ENCODE results near the gene NHSL1. TPM values are rescaled to one million over a fixed set of nuclear protein-coding genes. Genes with fewer than 3 reads are reported as not detected.

The NHSL1 gene
- total and polyA plus RNA-seq, 2 of the 8 experiments (the other 6 are each of a cell fraction or from before 2014, with no cell fraction given): 7.2 to 32.4 TPM

DNA sequence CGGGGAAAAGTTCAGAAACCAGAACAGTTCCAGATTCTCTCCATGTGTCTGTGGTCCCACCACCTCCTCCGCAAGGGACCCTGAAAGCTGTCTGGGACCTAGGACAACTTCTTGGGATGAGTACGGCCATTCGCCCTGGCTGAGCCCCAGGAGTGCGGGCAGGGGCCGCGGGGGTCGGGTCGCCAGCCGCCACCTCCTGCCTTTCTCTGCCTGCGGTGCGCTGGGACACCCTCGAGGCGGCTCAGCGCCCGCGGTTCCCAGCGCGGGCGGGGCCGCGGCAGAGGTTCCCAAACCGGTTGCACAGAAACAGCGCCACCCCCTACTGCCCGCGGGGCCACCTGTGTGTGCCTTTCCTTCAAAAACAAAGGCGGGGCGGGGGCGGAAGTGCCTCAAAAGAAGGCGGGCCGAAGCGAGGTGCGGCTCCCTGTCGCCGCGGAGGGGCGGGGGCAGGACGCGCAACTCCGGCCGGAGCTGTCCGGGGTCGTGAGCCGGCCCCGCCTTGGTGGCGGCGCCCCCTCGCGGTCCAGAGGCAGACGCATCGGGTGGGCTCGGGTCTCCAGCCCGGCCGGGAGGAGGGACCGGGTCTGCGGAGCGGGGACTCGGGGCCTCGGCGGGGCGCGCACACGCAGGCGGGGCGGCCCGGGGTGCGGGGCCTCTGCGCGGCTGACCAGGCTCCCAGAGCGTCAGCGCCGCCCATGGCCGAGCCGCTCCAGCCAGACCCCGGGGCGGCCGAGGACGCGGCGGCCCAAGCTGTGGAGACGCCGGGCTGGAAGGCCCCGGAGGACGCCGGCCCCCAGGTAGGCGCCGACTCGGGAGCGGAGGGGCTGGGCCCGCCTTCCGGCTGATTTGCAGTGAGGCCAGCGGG is 95.3 kb downstream of the NHSL1 start, which contains the start of gene HEBP2 (continued):
- TF ChIP-seq, protein P1, sequence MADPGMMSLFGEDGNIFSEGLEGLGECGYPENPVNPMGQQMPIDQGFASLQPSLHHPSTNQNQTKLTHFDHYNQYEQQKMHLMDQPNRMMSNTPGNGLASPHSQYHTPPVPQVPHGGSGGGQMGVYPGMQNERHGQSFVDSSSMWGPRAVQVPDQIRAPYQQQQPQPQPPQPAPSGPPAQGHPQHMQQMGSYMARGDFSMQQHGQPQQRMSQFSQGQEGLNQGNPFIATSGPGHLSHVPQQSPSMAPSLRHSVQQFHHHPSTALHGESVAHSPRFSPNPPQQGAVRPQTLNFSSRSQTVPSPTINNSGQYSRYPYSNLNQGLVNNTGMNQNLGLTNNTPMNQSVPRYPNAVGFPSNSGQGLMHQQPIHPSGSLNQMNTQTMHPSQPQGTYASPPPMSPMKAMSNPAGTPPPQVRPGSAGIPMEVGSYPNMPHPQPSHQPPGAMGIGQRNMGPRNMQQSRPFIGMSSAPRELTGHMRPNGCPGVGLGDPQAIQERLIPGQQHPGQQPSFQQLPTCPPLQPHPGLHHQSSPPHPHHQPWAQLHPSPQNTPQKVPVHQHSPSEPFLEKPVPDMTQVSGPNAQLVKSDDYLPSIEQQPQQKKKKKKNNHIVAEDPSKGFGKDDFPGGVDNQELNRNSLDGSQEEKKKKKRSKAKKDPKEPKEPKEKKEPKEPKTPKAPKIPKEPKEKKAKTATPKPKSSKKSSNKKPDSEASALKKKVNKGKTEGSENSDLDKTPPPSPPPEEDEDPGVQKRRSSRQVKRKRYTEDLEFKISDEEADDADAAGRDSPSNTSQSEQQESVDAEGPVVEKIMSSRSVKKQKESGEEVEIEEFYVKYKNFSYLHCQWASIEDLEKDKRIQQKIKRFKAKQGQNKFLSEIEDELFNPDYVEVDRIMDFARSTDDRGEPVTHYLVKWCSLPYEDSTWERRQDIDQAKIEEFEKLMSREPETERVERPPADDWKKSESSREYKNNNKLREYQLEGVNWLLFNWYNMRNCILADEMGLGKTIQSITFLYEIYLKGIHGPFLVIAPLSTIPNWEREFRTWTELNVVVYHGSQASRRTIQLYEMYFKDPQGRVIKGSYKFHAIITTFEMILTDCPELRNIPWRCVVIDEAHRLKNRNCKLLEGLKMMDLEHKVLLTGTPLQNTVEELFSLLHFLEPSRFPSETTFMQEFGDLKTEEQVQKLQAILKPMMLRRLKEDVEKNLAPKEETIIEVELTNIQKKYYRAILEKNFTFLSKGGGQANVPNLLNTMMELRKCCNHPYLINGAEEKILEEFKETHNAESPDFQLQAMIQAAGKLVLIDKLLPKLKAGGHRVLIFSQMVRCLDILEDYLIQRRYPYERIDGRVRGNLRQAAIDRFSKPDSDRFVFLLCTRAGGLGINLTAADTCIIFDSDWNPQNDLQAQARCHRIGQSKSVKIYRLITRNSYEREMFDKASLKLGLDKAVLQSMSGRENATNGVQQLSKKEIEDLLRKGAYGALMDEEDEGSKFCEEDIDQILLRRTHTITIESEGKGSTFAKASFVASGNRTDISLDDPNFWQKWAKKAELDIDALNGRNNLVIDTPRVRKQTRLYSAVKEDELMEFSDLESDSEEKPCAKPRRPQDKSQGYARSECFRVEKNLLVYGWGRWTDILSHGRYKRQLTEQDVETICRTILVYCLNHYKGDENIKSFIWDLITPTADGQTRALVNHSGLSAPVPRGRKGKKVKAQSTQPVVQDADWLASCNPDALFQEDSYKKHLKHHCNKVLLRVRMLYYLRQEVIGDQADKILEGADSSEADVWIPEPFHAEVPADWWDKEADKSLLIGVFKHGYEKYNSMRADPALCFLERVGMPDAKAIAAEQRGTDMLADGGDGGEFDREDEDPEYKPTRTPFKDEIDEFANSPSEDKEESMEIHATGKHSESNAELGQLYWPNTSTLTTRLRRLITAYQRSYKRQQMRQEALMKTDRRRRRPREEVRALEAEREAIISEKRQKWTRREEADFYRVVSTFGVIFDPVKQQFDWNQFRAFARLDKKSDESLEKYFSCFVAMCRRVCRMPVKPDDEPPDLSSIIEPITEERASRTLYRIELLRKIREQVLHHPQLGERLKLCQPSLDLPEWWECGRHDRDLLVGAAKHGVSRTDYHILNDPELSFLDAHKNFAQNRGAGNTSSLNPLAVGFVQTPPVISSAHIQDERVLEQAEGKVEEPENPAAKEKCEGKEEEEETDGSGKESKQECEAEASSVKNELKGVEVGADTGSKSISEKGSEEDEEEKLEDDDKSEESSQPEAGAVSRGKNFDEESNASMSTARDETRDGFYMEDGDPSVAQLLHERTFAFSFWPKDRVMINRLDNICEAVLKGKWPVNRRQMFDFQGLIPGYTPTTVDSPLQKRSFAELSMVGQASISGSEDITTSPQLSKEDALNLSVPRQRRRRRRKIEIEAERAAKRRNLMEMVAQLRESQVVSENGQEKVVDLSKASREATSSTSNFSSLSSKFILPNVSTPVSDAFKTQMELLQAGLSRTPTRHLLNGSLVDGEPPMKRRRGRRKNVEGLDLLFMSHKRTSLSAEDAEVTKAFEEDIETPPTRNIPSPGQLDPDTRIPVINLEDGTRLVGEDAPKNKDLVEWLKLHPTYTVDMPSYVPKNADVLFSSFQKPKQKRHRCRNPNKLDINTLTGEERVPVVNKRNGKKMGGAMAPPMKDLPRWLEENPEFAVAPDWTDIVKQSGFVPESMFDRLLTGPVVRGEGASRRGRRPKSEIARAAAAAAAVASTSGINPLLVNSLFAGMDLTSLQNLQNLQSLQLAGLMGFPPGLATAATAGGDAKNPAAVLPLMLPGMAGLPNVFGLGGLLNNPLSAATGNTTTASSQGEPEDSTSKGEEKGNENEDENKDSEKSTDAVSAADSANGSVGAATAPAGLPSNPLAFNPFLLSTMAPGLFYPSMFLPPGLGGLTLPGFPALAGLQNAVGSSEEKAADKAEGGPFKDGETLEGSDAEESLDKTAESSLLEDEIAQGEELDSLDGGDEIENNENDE (IDR thresholded peaks at IDR 0.05; ENCODE audit: insufficient replicate concordance, low read length): no peak
- TF ChIP-seq JUN (IDR thresholded peaks at IDR 0.05; ENCODE audit: low read depth, low read length): no peak
- TF ChIP-seq MAFK (IDR thresholded peaks at IDR 0.05; ENCODE audit: low read depth, low read length): no peak
- TF ChIP-seq PHF8 (conservative IDR thresholded peaks at IDR 0.05; ENCODE audit: low read depth, low read length): peak; percentile 63
- no peak for TF ChIP-seq SIX5 (IDR thresholded peaks at IDR 0.05; ENCODE audit: low read depth, low read length)
- TF ChIP-seq EGR1 (IDR thresholded peaks at IDR 0.05; ENCODE audit: borderline replicate concordance, low read depth, low read length): peak; percentile 97
- peak; percentile 52; the same call in 1 of the 2 replicates for TF ChIP-seq POLR2AphosphoS5 (IDR thresholded peaks at IDR 0.05; ENCODE audit: low read depth, low read length)
- peak; percentile 92; the same call in 1 of the 2 replicates for TF ChIP-seq TCF12 (IDR thresholded peaks at IDR 0.05; ENCODE audit: low read depth, low read length)
- no peak for TF ChIP-seq SRF (IDR thresholded peaks at IDR 0.05; ENCODE audit: low read depth, low read length)
